Pancreas (tissue), 10 donors: ENCODE data around the gene RESF1. TPM values are rescaled to one million over a fixed set of nuclear protein-coding genes. Genes with fewer than 3 reads are reported as not detected.

Source experiments
- ATAC-seq, 4 donors: fragments of 200-7000 bp; cut with Tn5 transposase; one replicate each; pipeline versions ENCODE4 v1.8.0 to v1.9.1; 2020; ENCODE audit warnings: mild to moderate bottlenecking in 4 of 4, moderate library complexity in 4 of 4
- DNase-seq, 6 donors: peaks; one replicate each; pipeline ENCODE4 v3.0.0-alpha.2; 2020
- FAIRE-seq: peaks from 2 replicates; lab custom pipeline; 2012; peaks lifted over from hg19 to GRCh38; lab: Jason Lieb, UNC
- H3K27ac ChIP-seq, 4 donors: fragments of 200-600 bp; sonication (generic); 1 replicate in 3 of 4; 2 replicates in 1 of 4; pipeline versions ENCODE4 v1.5.0 to v1.8.0; 2020
- H3K27me3 ChIP-seq, 4 donors: fragments of 200-600 bp; one replicate each; pipeline ENCODE4 v1.8.0; 2021
- H3K36me3 ChIP-seq, 3 donors: fragments of 200-600 bp; sonication (generic) in 1 of 3; one replicate each; pipeline versions ENCODE4 v1.5.0 to v1.8.0; 2020 to 2021
- H3K4me1 ChIP-seq, 3 donors: fragments of 200-600 bp; one replicate each; pipeline ENCODE4 v1.8.0; 2021
- H3K4me3 ChIP-seq, 4 donors: fragments of 200-600 bp; sonication (generic) in 2 of 4; one replicate each; pipeline versions ENCODE4 v1.5.0 to v1.8.0; 2020 to 2021
- H3K9me3 ChIP-seq, 4 donors: fragments of 200-600 bp; one replicate each; pipeline ENCODE4 v1.8.0; 2021
- CTCF ChIP-seq, 4 donors: fragments of 200-600 bp; sonication (generic) in 3 of 4; IDR thresholded peaks; one replicate each; pipeline versions ENCODE4 v1.5.0 to v1.8.0; 2021; ENCODE audit warnings: antibody characterized with exemption in 4 of 4
- WGBS, 2 donors: extraction: QIAGEN DNeasy Blood & Tissue Kit; methylation state at CpG; one replicate each; pipeline ENCODE4 v1.1.7; 2013; 5-methylcytosine and 5-hydroxymethylcytosine counted together
- intact Hi-C, 3 donors: fragments of 100-400 bp; cut with DNase I; formaldehyde crosslinking; loops; one replicate each; pipeline versions ENCODE4 v1.11.1 to v1.14.2; 2022
- polyA plus RNA-seq, 2 donors: library from polyadenylated mRNA; stranded (reverse); fragments of 200-250 nt; gene quantifications; one replicate each; pipeline ENCODE4 v1.2.3, GENCODE V29; 2013
- total RNA-seq, 6 donors: library from RNA; stranded (reverse); fragmentation: NEBNext Ultra II Directional in 4 of 6; extraction: Animal tissue kit (Norgen Biotek cat#: 25700) in 4 of 6; gene quantifications; one replicate each; pipeline versions ENCODE4 v1.2.1 to v1.2.4, GENCODE V29; 2021 to 2023
- donor health status: healthy with polysubstance abuse.
- donor health status: DM: no; HTN: no; CAD: no; lungs with moderate emphysema.
- donor health status: DM: no; HTN: no; CAD: no.
- donor health status: control.
- donor health status: control.
- donor health status: Bipolar disorder and iron deficiency.
- donor health status: DM: yes; HTN: yes; CAD: no.
- donor health status: DM: no; HTN: no; CAD: no.
- donor health status: DM: no; HTN: no; CAD: no.
- donor health status: DM: yes; HTN: yes; CAD: no.

Gene RESF1
- total and polyA plus RNA-seq, 8 donors, result 10.6 to 32.1 (median 19.8) TPM

DNA sequence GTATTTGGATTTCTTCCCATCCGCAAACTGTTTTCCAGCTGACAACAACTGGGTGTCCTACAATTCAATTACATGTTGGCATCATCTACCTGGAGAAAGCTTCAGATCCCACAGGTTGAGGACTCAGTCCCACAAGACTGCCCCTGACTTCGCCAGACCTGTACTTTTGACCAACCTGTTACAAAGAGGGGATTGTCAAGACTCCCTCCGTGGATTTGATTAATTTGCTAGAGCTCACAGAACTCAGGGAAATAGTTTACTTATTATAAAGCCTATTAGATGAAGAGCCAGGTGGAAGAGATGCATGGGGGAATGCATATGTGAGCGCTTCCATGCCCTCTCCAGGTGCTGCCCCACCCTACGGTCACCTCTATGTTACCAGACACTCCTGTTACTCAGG is 14.6 kb downstream of the RESF1 start:
- 57 to 71% methylated on average over 5 of the region's 5 CpGs for WGBS, 2 donors

DNA sequence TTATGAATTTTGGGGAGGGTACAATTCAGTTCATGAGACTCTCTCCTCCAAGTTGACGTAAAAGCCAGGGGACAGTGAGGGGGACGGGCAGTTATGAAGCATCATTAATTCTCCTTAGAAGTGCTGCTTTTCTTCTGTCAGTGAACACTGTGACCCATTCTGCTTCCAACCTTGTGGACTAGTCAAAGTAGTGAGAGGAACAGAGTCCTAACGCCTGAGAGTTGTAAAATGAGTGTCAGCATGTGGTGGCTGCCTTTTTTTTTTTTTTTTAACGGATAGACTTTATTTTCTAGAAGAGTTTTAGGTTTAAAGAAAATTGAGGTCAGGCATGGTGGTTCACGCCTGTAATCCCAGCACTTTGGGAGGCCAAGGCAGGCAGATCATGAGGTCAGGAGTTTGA is 15.5 kb downstream of the RESF1 start:
- FAIRE-seq, result no peak
- Histone ChIP-seq H3K4me3 (no peak overlapping the region), H3K36me3 (peaks cover 0 to 5% (median 3%) of the 10 kb centered on the region in 3 donors), H3K9me3 (no peaks in the 10 kb centered on the region), H3K27me3 (no peaks in the 10 kb centered on the region), H3K27ac (peak overlapping the region in 2 of 4 donors; percentile 3 to 18), H3K4me1 (peaks cover 0 to 7% (median 0%) of the 10 kb centered on the region in 3 donors)
- DNase-seq, result no peak
- no peak for ATAC-seq
- 84 to 87% methylated on average over 5 of the region's 5 CpGs for WGBS, 2 donors
- no peak for TF ChIP-seq CTCF (IDR thresholded peaks at IDR 0.05)
- intact Hi-C loops, result no loop called here

More for the DNA sequence above, 14.6 kb downstream of the RESF1 start:
- no peak for FAIRE-seq
- intact Hi-C loops, result no loop called here
- no peak for TF ChIP-seq CTCF (IDR thresholded peaks at IDR 0.05)
- H3K27me3 ChIP-seq, result no peaks in the 10 kb centered on the region
- no peak overlapping the region for H3K4me3 ChIP-seq
- peaks cover 0 to 7% (median 0%) of the 10 kb centered on the region in 3 donors for H3K4me1 ChIP-seq
- DNase-seq, result no peak
- no peaks in the 10 kb centered on the region for H3K9me3 ChIP-seq
- ATAC-seq, result peak in 3 of 4 donors; percentile 31 to 73 (median 66)
- H3K36me3 ChIP-seq, result peaks cover 0 to 5% (median 3%) of the 10 kb centered on the region in 3 donors
- peak overlapping the region in 2 of 4 donors; percentile 12 to 24 for H3K27ac ChIP-seq

DNA sequence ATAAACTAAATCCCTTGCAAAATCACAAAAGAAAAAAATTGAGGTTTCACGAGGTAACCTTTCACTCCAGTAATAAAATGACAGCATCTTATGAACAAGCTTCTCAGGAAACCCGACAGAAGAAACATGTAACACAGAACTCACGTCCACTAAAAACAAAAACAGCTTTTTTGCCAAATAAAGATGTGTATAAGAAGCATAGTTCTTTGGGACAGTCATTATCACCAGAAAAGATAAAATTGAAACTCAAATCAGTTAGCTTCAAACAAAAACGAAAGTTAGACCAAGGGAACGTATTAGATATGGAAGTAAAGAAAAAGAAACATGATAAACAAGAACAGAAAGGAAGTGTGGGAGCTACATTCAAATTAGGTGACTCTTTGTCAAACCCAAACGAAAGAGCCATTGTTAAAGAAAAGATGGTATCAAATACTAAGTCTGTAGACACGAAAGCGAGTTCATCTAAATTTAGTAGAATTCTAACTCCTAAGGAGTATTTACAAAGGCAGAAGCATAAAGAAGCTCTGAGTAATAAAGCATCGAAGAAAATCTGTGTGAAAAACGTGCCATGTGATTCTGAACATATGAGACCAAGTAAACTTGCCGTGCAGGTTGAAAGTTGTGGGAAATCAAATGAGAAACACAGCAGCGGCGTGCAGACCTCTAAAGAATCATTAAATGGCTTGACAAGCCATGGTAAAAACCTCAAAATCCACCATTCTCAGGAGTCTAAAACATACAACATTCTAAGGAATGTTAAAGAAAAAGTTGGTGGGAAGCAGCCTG is 25.8 kb downstream of the RESF1 start:
- Histone ChIP-seq H3K36me3 (peaks cover 4 to 13% (median 11%) of the 10 kb centered on the region in 3 donors), H3K27me3 (no peaks in the 10 kb centered on the region), H3K4me3 (no peak overlapping the region), H3K9me3 (no peaks in the 10 kb centered on the region), H3K4me1 (no peaks in the 10 kb centered on the region), H3K27ac (no peak overlapping the region)
- intact Hi-C loops, result no loop called here
- DNase-seq (no peak), FAIRE-seq (no peak), ATAC-seq (no peak)
- 92 to 95% methylated on average over 13 of the region's 13 CpGs for WGBS, 2 donors
- TF ChIP-seq CTCF (IDR thresholded peaks at IDR 0.05), result no peak

GRCh38 chr12:31985832-31986231 is 26.6 kb downstream of the RESF1 start:
- H3K36me3 ChIP-seq, result peaks cover 4 to 11% (median 10%) of the 10 kb centered on the region in 3 donors
- no peak for TF ChIP-seq CTCF (IDR thresholded peaks at IDR 0.05)
- DNase-seq (no peak), FAIRE-seq (no peak), ATAC-seq (no peak)
- WGBS, 2 donors, result 80 to 87% methylated on average over 4 of the region's 4 CpGs
- intact Hi-C loops, result no loop called here
- no peak overlapping the region for H3K27ac ChIP-seq
- no peaks in the 10 kb centered on the region for H3K27me3 ChIP-seq
- no peak overlapping the region for H3K4me3 ChIP-seq
- H3K9me3 ChIP-seq, result no peaks in the 10 kb centered on the region
- no peaks in the 10 kb centered on the region for H3K4me1 ChIP-seq
